AG04450 (cell line): ENCODE data around the gene PKIB. TPM values are rescaled to one million over a fixed set of nuclear protein-coding genes. Genes with fewer than 3 reads are reported as not detected.

Source experiments
- CTCF ChIA-PET: fragments of 300-600, 350-600 bp; formaldehyde crosslinking; extraction: SDS; loops from one replicate; lab custom pipeline; 2022; ENCODE audit warnings: antibody characterized with exemption, inconsistent platforms; lab: Charles Lee
- POLR2A ChIA-PET: fragments of 350-600 bp; formaldehyde crosslinking; extraction: SDS; loops from one replicate; lab custom pipeline; 2021; ENCODE audit warnings: antibody characterized with exemption, inconsistent platforms; lab: Yijun Ruan, JAX
- DNase-seq: peaks from one replicate; pipeline ENCODE4 v3.0.0-alpha.2; 2011; ENCODE audit warnings: low read depth, low spot score
- H3K27ac ChIP-seq: one replicate; pipeline ENCODE4 v1.5.1; 2012; ENCODE audit warnings: low read depth, low read length, control low read depth
- H3K27me3 ChIP-seq: one replicate; pipeline ENCODE4 v1.6.0; 2012; ENCODE audit warnings: low read length; ENCODE audit not compliant: control insufficient read depth, insufficient read depth
- H3K4me3 ChIP-seq: 2 replicates; pipeline ENCODE4 v1.5.1; 2011; ENCODE audit warnings: mild to moderate bottlenecking, low read depth, low read length, control low read depth
- H3K9me3 ChIP-seq: 2 replicates; pipeline ENCODE4 v1.5.1; 2012; ENCODE audit warnings: low read length; ENCODE audit not compliant: control insufficient read depth, insufficient read depth
- polyA plus RNA-seq: library from polyadenylated mRNA; depleted of rRNA; stranded (reverse); fragments of >200 nt; gene quantifications from 2 replicates; pipeline ENCODE4 v1.2.3, GENCODE V29; 2011
- TF ChIP-seq, protein P1 (sequence below): IDR thresholded peaks from 2 replicates; pipeline ENCODE4 v1.5.1; 2011; ENCODE audit warnings: low read depth, low read length, control low read depth, inconsistent platforms

The PKIB gene
- polyA plus RNA-seq, 1 experiment, result 8.1 TPM

DNA sequence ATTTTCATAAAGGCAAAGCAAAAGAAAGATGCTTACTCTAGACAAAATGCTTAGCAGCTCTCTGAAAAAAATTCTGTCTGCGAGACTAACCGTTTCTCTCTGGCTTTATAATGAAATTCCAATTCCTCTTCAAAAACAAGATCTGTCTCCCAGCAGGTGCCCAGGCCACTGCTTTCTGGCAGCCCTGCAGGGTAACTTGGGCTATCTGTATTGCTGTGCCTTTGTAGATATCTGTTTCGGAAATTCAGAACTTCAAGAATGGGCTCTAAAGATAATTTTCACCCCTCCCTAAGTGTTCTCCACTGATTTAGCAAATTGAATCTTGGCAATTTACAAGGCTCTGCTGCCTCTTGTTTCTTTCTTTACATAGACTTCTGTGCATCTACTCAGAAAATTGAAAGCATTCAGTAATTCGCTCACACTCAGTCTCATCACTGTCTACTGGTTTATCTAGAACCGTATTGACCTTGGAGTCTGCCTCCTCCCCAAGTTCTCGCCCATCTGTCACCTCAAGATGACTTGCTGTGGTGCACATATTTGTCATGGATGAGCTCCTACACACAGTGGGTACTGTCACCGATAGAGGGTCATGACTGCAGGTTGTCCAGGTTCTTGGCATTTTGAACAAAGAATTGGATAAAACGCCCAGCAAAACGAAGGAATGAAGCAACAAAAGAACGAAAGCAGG is 142.9 kb downstream of the PKIB start:
- CTCF ChIA-PET, result interaction anchor here (0.6 to 3.7 kb wide), 5 partner anchors 13 to 86 kb away, joined by 3 to 24 read pairs (median 6); no protein-coding TSS in a partner anchor
- peaks cover 2% of the 10 kb centered on the region for H3K27me3 ChIP-seq
- no peak overlapping the region for H3K27ac ChIP-seq

DNA sequence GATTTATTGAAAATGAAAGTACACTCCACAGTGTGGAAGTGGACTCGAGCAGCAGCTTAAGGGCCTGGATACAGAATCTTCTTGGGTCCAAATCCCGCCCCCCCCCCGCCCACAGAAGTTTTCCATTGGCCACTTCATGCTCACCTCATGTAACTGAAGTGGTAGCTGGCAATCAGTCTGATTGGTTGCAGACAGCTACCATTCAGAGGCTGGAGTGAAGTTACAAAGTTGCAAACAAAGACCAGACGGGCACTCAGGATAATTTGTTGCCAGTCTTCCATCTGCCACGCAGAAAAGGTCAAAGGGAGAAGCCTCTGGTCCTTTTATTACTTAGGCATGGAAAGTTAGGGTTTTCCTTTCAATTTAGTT is 143.5 kb downstream of the PKIB start:
- Histone ChIP-seq H3K27ac (no peak overlapping the region), H3K27me3 (peaks cover 2% of the 10 kb centered on the region), H3K9me3 (no peaks in the 10 kb centered on the region), H3K4me3 (no peak overlapping the region)
- TF ChIP-seq, protein P1, sequence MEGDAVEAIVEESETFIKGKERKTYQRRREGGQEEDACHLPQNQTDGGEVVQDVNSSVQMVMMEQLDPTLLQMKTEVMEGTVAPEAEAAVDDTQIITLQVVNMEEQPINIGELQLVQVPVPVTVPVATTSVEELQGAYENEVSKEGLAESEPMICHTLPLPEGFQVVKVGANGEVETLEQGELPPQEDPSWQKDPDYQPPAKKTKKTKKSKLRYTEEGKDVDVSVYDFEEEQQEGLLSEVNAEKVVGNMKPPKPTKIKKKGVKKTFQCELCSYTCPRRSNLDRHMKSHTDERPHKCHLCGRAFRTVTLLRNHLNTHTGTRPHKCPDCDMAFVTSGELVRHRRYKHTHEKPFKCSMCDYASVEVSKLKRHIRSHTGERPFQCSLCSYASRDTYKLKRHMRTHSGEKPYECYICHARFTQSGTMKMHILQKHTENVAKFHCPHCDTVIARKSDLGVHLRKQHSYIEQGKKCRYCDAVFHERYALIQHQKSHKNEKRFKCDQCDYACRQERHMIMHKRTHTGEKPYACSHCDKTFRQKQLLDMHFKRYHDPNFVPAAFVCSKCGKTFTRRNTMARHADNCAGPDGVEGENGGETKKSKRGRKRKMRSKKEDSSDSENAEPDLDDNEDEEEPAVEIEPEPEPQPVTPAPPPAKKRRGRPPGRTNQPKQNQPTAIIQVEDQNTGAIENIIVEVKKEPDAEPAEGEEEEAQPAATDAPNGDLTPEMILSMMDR, result no peak
- ChIA-PET CTCF (interaction anchor here (0.6 to 3.7 kb wide), 4 partner anchors 14 to 85 kb away, joined by 3 to 24 read pairs (median 5); no protein-coding TSS in a partner anchor), POLR2A (no interaction called here)
- no peak for DNase-seq

More for the DNA sequence above, 142.9 kb downstream of the PKIB start:
- no peak for DNase-seq
- Histone ChIP-seq H3K9me3 (no peaks in the 10 kb centered on the region), H3K4me3 (no peak overlapping the region)
- TF ChIP-seq, protein P1, result no peak
- POLR2A ChIA-PET, result no interaction called here

DNA sequence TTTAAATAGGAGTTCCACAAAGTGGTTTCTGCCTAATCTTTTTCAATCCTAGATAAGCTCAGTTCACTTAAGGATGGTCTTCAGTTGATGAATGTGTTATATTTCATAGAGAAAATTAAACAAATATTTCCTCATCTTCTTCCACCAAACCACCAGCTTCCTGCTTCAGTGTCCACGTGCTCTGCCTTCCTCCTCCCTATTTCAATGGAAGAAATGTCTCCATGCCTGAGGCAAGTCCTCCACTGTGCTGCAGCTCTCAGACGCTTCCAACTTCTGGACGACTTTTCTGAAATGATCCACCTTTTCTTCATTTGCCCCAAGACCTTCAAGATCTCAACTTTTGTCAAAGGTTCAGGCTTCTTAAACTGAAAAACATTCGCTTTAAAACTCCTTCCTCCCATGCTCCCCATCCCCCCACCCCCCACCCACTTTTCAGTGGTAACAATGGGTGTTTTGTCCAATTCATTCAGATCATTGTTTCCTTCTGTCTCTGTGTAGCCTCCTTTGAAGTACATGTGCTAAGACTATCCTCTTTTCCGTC is 144.1 kb downstream of the PKIB start:
- ChIA-PET CTCF (interaction anchor here (1.0 to 3.7 kb wide), 3 partner anchors 14 to 85 kb away, joined by 3 to 24 read pairs (median 6); no protein-coding TSS in a partner anchor), POLR2A (no interaction called here)
- H3K27ac ChIP-seq, result no peak overlapping the region
- no peaks in the 10 kb centered on the region for H3K9me3 ChIP-seq
- no peak for DNase-seq
- peaks cover 2% of the 10 kb centered on the region for H3K27me3 ChIP-seq
- H3K4me3 ChIP-seq, result no peak overlapping the region
- TF ChIP-seq, protein P1, result no peak

DNA sequence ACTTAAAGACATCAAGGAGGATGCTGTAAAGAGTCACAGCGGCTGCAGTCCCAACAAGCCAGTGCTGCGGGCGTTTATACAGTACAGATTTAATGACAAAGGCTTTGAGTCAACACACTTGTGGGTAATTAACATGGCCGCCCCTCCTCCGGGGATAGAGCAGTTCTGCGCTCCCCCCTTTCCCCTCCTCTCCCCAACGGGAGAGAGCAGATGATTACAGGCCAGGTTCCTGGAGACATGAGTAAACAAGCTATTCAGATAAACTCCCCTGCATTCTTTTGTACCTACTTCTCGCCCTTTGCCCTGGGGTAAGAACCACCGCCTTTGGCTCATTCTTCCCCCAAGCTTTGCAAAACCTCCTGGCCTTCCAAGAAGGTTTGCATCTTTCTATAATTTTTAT is 145.7 kb downstream of the PKIB start:
- Histone ChIP-seq H3K27me3 (peaks cover 2% of the 10 kb centered on the region), H3K27ac (no peak overlapping the region), H3K9me3 (no peaks in the 10 kb centered on the region), H3K4me3 (no peak overlapping the region)
- POLR2A ChIA-PET, result no interaction called here
- TF ChIP-seq, protein P1, result no peak
- CTCF ChIA-PET, result no interaction called here
- DNase-seq, result no peak

DNA sequence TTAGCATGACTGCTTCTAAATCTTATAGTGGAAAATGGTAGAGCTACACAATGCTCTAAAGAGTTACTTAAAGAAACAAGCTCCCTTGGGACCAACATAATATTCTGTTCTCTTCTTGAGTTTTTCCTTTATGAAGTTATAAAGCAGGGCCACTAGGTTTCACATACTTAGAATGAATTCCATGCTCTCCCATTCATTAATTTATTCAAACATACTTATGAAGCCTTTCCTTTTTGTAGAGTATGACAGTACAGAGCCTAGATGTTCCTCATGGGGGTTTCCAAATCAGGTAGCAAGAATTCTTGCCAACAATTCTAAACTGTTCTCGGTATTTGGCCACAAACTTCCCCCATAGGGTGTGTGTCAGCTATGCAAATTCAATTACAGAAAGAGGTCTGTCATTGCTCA is 148.7 kb downstream of the PKIB start:
- ChIA-PET CTCF (interaction anchor here (1.5 to 1.9 kb wide), 2 partner anchors 14 to 80 kb away, joined by 4 to 6 read pairs; no protein-coding TSS in a partner anchor), POLR2A (no interaction called here)
- no peak overlapping the region for H3K4me3 ChIP-seq
- DNase-seq, result no peak
- H3K27ac ChIP-seq, result no peak overlapping the region
- TF ChIP-seq, protein P1, result no peak
- no peaks in the 10 kb centered on the region for H3K9me3 ChIP-seq
- H3K27me3 ChIP-seq, result no peaks in the 10 kb centered on the region
